WTC11 (cell line): Measurements from ENCODE around the gene MMP23B.

Source experiments
- CTCF ChIP-seq: fragments of 200-600 bp; IDR thresholded peaks from 2 replicates; pipeline ENCODE4 v1.8.0; 2022; ENCODE audit warnings: antibody characterized with exemption
- JUN ChIP-seq: sonication (generic); formaldehyde crosslinking; IDR thresholded peaks from 2 replicates; pipeline ENCODE4 v1.8.0; 2023; ENCODE audit warnings: mild to moderate bottlenecking, missing genetic modification reagents
- KAT7 ChIP-seq: sonication (generic); formaldehyde crosslinking; IDR thresholded peaks from 2 replicates; pipeline ENCODE4 v1.8.1; 2023; ENCODE audit warnings: missing genetic modification reagents, mild to moderate bottlenecking, borderline replicate concordance
- OVOL2 ChIP-seq: fragments of 250-450 bp; sonication (Bioruptor Pico); IDR thresholded peaks from 2 replicates; pipeline ENCODE4 v1.9.0; 2021; ENCODE audit warnings: mild to moderate bottlenecking, borderline replicate concordance
- RELA ChIP-seq: sonication (generic); formaldehyde crosslinking; IDR thresholded peaks from 2 replicates; pipeline ENCODE4 v1.8.1; 2022; ENCODE audit warnings: missing genetic modification reagents, mild to moderate bottlenecking, borderline replicate concordance
- STAT6 ChIP-seq: sonication (generic); formaldehyde crosslinking; conservative IDR thresholded peaks from 2 replicates; pipeline ENCODE4 v1.8.1; 2023; ENCODE audit warnings: mild to moderate bottlenecking, low read depth, missing genetic modification reagents, moderate library complexity
- USF1 ChIP-seq: sonication (generic); formaldehyde crosslinking; IDR thresholded peaks from 2 replicates; pipeline ENCODE4 v1.8.0; 2022; ENCODE audit warnings: mild to moderate bottlenecking, missing genetic modification reagents
- TF ChIP-seq, protein P1 (sequence below): sonication (generic); formaldehyde crosslinking; conservative IDR thresholded peaks from 2 replicates; pipeline ENCODE4 v1.8.1; 2022; ENCODE audit warnings: mild to moderate bottlenecking, missing genetic modification reagents

GRCh38 chr1:1597275-1597930 is 34.6 kb upstream of the MMP23B start:
- no peak for TF ChIP-seq JUN (CRISPR knock-in tag)
- no peak for TF ChIP-seq CTCF
- no peak for TF ChIP-seq USF1 (CRISPR knock-in tag)
- TF ChIP-seq KAT7 = no peak
- TF ChIP-seq, protein P1, sequence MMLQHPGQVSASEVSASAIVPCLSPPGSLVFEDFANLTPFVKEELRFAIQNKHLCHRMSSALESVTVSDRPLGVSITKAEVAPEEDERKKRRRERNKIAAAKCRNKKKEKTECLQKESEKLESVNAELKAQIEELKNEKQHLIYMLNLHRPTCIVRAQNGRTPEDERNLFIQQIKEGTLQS (CRISPR knock-in tag) = no peak
- TF ChIP-seq RELA (CRISPR knock-in tag) = no peak
- TF ChIP-seq STAT6 (CRISPR knock-in tag) = no peak
- no peak for TF ChIP-seq OVOL2 (CRISPR knock-in tag)
